Measurements from ENCODE around the gene PLXNC1.

DNA sequence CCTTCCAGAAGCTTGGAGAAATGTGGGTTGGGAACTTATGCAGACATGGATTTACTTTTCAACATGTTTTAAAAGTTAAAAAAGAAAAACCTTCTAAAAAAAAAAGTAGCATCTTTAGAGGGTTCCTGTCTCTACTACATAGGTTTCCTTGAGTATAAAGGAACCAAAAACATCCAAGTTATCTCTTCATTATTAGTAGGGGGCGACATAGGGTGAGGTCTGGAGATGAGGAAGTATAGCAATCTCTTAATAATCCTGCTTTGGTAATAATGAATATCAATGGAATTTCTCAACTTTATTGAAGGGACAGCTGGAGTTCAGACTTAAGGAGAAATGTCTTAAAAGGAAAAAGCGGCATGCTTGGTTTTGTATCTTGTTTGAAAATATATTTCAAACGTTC is 6.5 kb upstream of the PLXNC1 start:
- TF ChIP-seq ZNF431 (CRISPR knock-in tag; IDR thresholded peaks at IDR 0.05): no peak
- no peak for TF ChIP-seq ZEB2 (IDR thresholded peaks at IDR 0.05)
- TF ChIP-seq ZNF146 (CRISPR knock-in tag; IDR thresholded peaks at IDR 0.05; ENCODE audit: unreplicated experiment): no peak
- TF ChIP-seq SMAD4 (CRISPR knock-in tag; conservative IDR thresholded peaks at IDR 0.05): no peak
- no peak for TF ChIP-seq RB1 (IDR thresholded peaks at IDR 0.05; ENCODE audit: low read depth)
- TF ChIP-seq CC2D1A (IDR thresholded peaks at IDR 0.05): no peak

All from K562 (cell line).